GM18861 (cell line): Measurements from ENCODE around the gene SH3BGR.
A peak's percentile ranks its signal among the peaks of the same experiment; 100 is the strongest.

Source experiments
- ATAC-seq: cut with Tn5 transposase; IDR thresholded peaks from one replicate; pipeline ENCODE4 v1.9.1; 2021; ENCODE audit not compliant: unreplicated experiment

SH3BGR gene

GRCh38 chr21:39511102-39511501 lies 59.3 kb downstream of the SH3BGR start:
- no peak for ATAC-seq

- ATAC-seq: no peak
These were observed 62.0 kb downstream of the SH3BGR start for GRCh38 chr21:39513735-39514134.

GRCh38 chr21:39515684-39516472 lies 64.1 kb downstream of the SH3BGR start:
- ATAC-seq: no peak

GRCh38 chr21:39518055-39518846 lies 66.5 kb downstream of the SH3BGR start:
- peak; percentile 80 for ATAC-seq

GRCh38 chr21:39518847-39519210 lies 67.1 kb downstream of the SH3BGR start:
- no peak for ATAC-seq

- no peak for ATAC-seq
These were observed 68.1 kb downstream of the SH3BGR start for GRCh38 chr21:39519835-39520234.

GRCh38 chr21:39523399-39523798 lies 71.6 kb downstream of the SH3BGR start:
- ATAC-seq: no peak

- ATAC-seq: no peak
These were observed 72.1 kb downstream of the SH3BGR start for GRCh38 chr21:39523915-39524314.

- ATAC-seq: no peak
These were observed 73.4 kb downstream of the SH3BGR start for GRCh38 chr21:39525129-39525528.

GRCh38 chr21:39525601-39526000 lies 73.8 kb downstream of the SH3BGR start:
- no peak for ATAC-seq

GRCh38 chr21:39527067-39527595 lies 75.4 kb downstream of the SH3BGR start:
- ATAC-seq: no peak

- no peak for ATAC-seq
These were observed 76.1 kb downstream of the SH3BGR start for GRCh38 chr21:39527664-39528381.

- no peak for ATAC-seq
These were observed 77.3 kb downstream of the SH3BGR start for GRCh38 chr21:39529026-39529425.

- no peak for ATAC-seq
These were observed 79.3 kb downstream of the SH3BGR start for GRCh38 chr21:39531064-39531463.

- no peak for ATAC-seq
These were observed 80.1 kb downstream of the SH3BGR start for GRCh38 chr21:39531840-39532239.

GRCh38 chr21:39533545-39534380 lies 82.0 kb downstream of the SH3BGR start:
- no peak for ATAC-seq

GRCh38 chr21:39535646-39536437 lies 84.1 kb downstream of the SH3BGR start:
- no peak for ATAC-seq

GRCh38 chr21:39536835-39537234 lies 85.1 kb downstream of the SH3BGR start:
- no peak for ATAC-seq

- ATAC-seq: no peak
These were observed 85.8 kb downstream of the SH3BGR start for GRCh38 chr21:39537571-39537970.
